Cardiac fibroblast (primary cell): ENCODE data around the gene TBX4.
"Not testable (repeated sequence)": the region's sequence is repeated elsewhere in the genome, so short reads cannot be mapped to it uniquely, and the experiment has no call there.

ENCODE experiments used
- DNase-seq, 2 donors: peaks; one replicate each; pipeline versions ENCODE4 v3.0.0 to v3.0.0-alpha.2; 2010; ENCODE audit warnings: low read depth in 2 of 2
- H3K4me3 ChIP-seq, 2 donors: replicated peaks in 1 of 2; 1 replicate in 1 of 2; 2 replicates in 1 of 2; pipeline ENCODE4 v1.5.1; 2011; ENCODE audit warnings: low read depth in 2 of 2, low read length in 2 of 2, mild to moderate bottlenecking in 2 of 2, moderate library complexity in 1 of 2
- TF ChIP-seq, protein P1 (sequence below): IDR thresholded peaks from one replicate; pipeline ENCODE4 v1.5.1; 2011; ENCODE audit warnings: low read depth, mild to moderate bottlenecking, low read length, inconsistent platforms

Gene TBX4

DNA sequence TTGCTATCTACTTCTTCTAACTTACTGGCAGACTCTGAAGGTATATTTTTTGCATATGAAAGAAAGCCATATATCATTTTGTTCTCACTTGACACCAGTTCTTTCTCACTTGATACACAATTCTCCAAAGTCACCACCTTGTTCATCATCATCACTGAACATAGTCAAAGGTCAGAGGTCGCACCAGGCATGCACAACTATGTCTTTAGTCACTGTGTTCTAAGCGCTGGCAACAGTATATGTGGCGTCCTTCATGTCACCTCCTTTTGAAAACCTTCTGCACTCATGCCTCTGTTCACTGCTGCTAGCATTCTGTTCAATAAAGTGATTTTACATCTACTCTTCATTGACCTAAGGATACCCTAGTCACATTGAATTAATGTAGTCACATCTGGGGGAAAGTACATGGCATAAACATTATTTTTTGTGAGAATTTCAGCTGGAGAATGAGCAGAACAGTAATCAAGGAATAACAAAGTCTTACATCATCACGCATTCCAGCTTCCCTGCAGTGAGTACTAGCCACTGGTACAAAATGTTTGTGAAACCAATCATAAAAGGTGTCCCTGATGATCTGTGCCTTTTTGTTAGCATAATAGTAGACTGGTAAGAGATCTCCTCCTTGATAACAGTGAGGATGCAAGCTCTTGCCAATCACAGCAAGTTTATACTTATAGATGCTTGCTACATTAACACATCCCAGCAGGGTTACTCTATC, 20.5 kb upstream of the TBX4 start:
- TF ChIP-seq, protein P1, sequence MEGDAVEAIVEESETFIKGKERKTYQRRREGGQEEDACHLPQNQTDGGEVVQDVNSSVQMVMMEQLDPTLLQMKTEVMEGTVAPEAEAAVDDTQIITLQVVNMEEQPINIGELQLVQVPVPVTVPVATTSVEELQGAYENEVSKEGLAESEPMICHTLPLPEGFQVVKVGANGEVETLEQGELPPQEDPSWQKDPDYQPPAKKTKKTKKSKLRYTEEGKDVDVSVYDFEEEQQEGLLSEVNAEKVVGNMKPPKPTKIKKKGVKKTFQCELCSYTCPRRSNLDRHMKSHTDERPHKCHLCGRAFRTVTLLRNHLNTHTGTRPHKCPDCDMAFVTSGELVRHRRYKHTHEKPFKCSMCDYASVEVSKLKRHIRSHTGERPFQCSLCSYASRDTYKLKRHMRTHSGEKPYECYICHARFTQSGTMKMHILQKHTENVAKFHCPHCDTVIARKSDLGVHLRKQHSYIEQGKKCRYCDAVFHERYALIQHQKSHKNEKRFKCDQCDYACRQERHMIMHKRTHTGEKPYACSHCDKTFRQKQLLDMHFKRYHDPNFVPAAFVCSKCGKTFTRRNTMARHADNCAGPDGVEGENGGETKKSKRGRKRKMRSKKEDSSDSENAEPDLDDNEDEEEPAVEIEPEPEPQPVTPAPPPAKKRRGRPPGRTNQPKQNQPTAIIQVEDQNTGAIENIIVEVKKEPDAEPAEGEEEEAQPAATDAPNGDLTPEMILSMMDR: no peak
- no peak overlapping the region for H3K4me3 ChIP-seq
- peak; percentile 22 to 62 for DNase-seq

DNA sequence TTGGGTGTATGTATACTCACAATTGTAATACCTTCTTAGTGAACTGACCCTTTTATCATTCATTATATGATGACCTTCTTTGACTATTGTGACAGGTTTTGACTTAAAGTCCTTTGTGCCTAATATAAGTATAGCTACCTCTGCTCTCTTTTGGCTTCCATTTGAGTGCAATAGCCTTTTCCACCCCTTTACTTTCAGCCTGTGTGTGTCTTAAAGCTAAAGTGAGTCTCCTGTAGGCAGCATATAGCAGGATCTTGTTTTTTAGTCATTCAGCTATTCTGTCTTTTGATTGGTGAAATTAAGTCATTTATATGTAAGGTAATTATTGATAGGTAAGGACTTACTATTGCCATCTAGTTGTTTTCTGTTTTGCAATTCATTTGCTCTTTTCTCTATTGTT, 15.9 kb upstream of the TBX4 start:
- H3K4me3 ChIP-seq: no peak overlapping the region
- DNase-seq: no peak
- TF ChIP-seq, protein P1: no peak

DNA sequence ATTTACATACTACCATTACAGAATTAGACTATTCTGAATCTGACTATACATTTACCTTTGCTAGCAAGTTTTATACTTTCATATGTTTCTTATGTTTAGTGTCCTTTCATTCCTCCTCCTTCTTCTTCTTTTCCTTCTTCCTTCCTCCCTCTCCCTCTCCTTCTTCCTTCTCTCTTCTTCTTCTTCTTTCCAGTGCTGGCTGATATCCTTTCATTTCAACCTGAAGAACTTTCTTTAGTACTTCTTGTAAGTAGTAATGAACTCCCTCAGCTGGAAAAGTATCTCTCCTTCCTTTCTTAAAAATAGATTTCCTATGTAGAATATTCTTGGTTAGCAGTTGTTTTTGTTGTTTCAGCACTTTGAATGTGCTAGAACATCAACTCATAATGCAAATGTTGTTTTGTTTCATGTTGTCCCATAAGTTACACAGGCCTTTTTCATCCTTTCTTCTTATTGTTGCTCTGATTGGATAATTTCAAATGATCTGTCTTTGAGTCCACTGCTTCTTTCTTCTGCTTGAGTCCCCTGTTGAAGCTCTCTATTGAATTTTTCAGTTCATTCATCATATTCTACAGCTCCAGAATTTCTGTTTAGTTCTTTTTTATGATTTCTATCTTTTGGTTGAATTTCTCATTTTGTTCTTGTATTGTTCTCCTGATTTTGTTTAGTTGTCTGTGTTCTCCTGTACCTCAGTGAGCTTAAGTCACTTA, 15.1 kb upstream of the TBX4 start:
- H3K4me3 ChIP-seq: no peak overlapping the region
- no peak for DNase-seq
- TF ChIP-seq, protein P1: no peak

DNA sequence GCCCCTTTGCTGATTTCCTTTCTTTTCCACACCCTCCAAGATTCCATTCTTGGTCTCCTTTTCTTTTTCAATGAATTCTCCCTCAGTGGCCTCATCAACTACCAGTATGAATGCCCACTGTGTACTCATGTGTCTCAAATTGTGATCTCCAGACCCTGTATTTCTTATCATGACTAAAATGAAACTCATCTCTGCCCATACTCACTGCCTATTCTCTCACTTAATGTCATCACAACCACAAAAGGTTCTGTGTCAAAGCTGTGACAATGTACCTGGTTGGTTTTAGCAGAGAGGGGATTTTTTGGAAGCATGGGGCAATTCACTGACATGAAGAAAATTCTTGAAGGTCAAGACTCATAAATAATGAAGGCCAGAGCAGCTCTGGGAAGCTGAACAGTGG, 11.5 kb upstream of the TBX4 start:
- no peak overlapping the region for H3K4me3 ChIP-seq
- TF ChIP-seq, protein P1: no peak
- DNase-seq: no peak

DNA sequence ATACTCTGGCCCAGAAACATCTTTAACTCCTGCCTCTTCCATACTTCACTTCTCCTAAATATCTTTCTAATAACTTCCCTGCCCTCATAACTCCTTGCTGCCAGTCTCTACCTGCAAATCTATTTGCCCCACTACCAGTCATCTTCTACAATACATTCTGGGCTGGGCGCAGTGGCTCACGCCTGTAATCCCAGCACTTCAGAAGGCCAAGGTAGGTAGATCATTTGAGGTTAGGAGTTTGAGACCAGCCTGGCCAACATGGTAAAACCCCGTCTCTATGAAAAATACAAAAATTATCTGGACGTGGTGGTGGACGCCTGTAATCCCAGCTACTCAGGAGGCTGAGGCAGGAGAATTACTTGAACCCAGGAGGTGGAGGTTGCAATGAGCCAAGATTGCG, 10.7 kb upstream of the TBX4 start:
- not testable (repeated sequence) for DNase-seq

DNA sequence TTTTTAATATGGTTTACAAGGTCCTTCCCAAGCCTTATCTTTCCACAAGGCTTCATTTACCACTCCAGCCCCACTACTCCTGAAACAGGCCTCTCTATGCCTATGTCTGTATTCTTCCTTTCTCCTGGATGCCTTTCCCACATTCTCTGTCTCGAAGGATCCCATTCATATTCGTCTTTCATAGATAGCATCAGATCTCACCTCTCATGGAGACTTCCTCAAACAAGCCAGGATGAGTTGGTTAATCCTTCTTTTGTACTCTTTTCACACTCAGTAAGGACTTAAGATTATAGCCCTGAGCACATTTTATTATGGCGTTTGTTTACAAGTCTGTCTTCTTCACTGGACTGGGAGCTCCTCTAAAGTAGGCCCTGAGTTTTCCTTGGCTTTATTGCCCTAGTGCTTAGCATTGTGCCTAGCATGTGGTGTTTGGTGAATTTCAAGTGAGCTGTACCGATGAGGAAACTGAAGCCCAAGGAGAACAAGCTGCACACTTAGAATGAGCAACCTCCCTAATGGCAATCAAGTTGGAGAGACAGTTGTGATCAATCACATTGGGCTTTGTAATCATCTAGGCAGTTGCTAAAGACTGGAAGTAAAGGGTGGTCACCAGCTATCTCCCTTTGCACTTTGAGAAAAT, 10.0 kb upstream of the TBX4 start:
- TF ChIP-seq, protein P1: no peak
- no peak for DNase-seq

More for the DNA sequence above, 10.7 kb upstream of the TBX4 start:
- not testable (repeated sequence) for H3K4me3 ChIP-seq

DNA sequence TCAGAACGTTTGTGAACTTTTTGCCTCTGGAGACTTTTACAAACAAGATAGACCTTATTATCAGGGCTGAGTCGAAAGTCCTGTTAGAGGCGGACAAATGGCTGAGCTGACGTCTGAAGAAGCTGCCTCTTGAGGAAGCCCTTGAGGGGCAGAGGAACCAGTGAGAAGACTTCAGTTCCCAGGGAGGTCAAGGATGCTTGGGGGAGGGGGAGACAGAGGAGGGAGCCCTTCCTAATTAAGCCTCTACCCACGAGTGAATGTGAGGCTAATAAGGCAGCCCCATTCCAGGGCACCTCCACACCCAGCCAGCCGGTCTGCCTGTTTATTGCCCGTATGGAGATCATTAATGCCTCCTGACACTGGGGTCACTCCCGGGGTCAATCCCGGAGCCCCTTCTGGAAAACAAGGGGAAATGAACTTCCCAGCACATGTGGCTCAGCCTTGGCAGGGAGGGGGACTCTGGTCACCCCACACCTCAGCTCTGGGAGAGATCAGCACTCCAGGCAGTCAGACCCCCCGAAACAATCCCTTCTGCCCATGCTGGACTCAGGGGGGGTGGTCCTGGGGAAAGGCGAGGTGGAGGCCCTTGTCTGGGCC, 9.2 kb upstream of the TBX4 start:
- TF ChIP-seq, protein P1: no peak
- H3K4me3 ChIP-seq: no peak overlapping the region
- no peak for DNase-seq

More for the DNA sequence above, 10.0 kb upstream of the TBX4 start:
- H3K4me3 ChIP-seq: no peak overlapping the region
